Measurements from ENCODE around the gene KCND3.

GRCh38 chr1:111792249-111792648, 197.2 kb downstream of the KCND3 start:
- no peak for TF ChIP-seq FOS (IDR thresholded peaks at IDR 0.05; ENCODE audit: borderline replicate concordance, insufficient read depth, low read length)
- no peak for TF ChIP-seq POLR2A (IDR thresholded peaks at IDR 0.05; ENCODE audit: low read depth, low read length)
- no peak for TF ChIP-seq CTCF (IDR thresholded peaks at IDR 0.05; ENCODE audit: extremely low read depth in 1 of 2, insufficient read depth in 1 of 2, low read depth in 1 of 2, low read length in 2 of 2)
- no peak for TF ChIP-seq MAX (IDR thresholded peaks at IDR 0.05; ENCODE audit: insufficient read depth, insufficient read length)
- no peak for TF ChIP-seq EZH2 (IDR thresholded peaks at IDR 0.05; ENCODE audit: borderline replicate concordance, low read depth, low read length, severe bottlenecking)
- TF ChIP-seq GATA2 (IDR thresholded peaks at IDR 0.05; ENCODE audit: insufficient read depth, insufficient read length, low read depth, low read length): no peak
- TF ChIP-seq POLR2AphosphoS5 (IDR thresholded peaks at IDR 0.05; ENCODE audit: insufficient read depth, low read depth, low read length): no peak
- TF ChIP-seq MYC (IDR thresholded peaks at IDR 0.05; ENCODE audit: low read depth, low read length): no peak
- no peak for TF ChIP-seq JUN (IDR thresholded peaks at IDR 0.05; ENCODE audit: borderline replicate concordance, insufficient read depth, insufficient read length, low read depth)

All from endothelial cell of umbilical vein (primary cell).